Measurements from ENCODE around the gene PANX2. TPM values are rescaled to one million over a fixed set of nuclear protein-coding genes. Genes with fewer than 3 reads are reported as not detected.

The PANX2 gene
- total and polyA plus RNA-seq, 2 donors, result 0.09 to 1.6 TPM

- WGBS, result 96% methylated on average over 27 of the region's 27 CpGs
- H3K9me3 ChIP-seq (ENCODE audit: control insufficient read depth in 2 of 2, insufficient read depth in 1 of 2, low read length in 1 of 2), result no peaks in the 10 kb centered on the region
- DNase-seq (ENCODE audit: low read depth in 6 of 9, low spot score in 9 of 9), result no peak
- H3K4me3 ChIP-seq (ENCODE audit: low read length in 2 of 2), result no peak overlapping the region
- H3K36me3 ChIP-seq (ENCODE audit: control insufficient read depth in 2 of 2, insufficient read depth in 2 of 2, low read length in 1 of 2), result no peaks in the 10 kb centered on the region
- H3K27me3 ChIP-seq (ENCODE audit: control insufficient read depth in 2 of 2, insufficient read depth in 1 of 2, low read length in 1 of 2), result peaks cover 17 to 60% of the 10 kb centered on the region in 2 donors
- H3K27ac ChIP-seq (ENCODE audit: low read depth in 1 of 2, low read length in 1 of 2), result no peak overlapping the region
- peaks cover 6 to 14% of the 10 kb centered on the region in 2 donors for H3K4me1 ChIP-seq (ENCODE audit: control insufficient read depth in 2 of 2, insufficient read depth in 2 of 2, low read length in 2 of 2)
Observed at GRCh38 chr22:50180727-50181521, 10.4 kb downstream of the PANX2 start.

DNA sequence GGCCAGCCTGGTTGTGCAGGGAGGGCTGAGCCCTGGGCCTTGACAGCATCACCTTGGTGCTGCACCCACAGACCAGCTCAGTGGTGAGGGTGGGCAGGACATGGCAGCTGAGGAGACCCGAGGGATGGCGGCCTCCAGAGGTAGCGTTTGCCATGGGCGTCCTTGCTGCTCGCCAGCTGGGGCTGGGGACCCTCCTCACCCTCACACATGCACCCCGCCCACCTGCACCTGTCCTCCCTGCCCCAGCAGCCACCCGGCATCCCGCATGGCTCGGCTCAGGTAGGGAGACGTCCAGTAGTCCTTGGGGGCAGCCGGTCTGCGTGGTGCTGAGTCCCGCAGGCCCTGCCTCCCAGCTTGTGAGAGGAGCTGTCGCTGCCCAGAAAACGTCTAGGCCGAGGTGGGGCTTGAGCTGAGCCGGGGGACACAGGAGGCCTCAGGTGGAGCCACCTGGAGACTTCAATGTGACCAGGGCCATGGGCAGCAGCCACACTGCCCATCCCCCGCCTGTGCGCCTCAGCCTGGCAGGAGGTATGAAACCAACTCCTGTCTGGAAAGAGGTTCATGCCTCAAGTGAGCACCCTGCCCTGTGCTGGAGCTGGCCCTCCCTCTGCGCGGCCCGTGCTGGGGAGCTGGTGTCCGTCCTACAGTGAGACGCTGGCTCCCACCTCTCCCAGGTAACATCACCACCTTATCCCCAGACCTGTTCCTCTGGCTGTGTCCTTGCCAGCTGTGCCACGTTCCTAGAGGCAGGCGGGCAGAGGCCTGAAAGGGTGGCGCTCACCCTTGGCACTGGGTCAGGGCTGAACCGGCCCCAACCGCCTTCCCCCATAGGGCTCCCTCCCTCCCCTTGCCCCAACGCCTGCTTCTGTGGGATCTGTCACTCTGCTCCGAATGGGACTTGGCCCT, 11.9 kb downstream of the PANX2 start:
- Histone ChIP-seq H3K27ac (ENCODE audit: low read depth in 1 of 2, low read length in 1 of 2) (no peak overlapping the region), H3K27me3 (ENCODE audit: control insufficient read depth in 2 of 2, insufficient read depth in 1 of 2, low read length in 1 of 2) (peaks cover 17 to 50% of the 10 kb centered on the region in 2 donors), H3K4me1 (ENCODE audit: control insufficient read depth in 2 of 2, insufficient read depth in 2 of 2, low read length in 2 of 2) (peaks cover 14 to 24% of the 10 kb centered on the region in 2 donors), H3K9me3 (ENCODE audit: control insufficient read depth in 2 of 2, insufficient read depth in 1 of 2, low read length in 1 of 2) (no peaks in the 10 kb centered on the region), H3K36me3 (ENCODE audit: control insufficient read depth in 2 of 2, insufficient read depth in 2 of 2, low read length in 1 of 2) (no peaks in the 10 kb centered on the region), H3K4me3 (ENCODE audit: low read length in 2 of 2) (no peak overlapping the region)
- 95% methylated on average over 31 of the region's 31 CpGs for WGBS
- no peak for DNase-seq (ENCODE audit: low read depth in 6 of 9, low spot score in 9 of 9)

DNA sequence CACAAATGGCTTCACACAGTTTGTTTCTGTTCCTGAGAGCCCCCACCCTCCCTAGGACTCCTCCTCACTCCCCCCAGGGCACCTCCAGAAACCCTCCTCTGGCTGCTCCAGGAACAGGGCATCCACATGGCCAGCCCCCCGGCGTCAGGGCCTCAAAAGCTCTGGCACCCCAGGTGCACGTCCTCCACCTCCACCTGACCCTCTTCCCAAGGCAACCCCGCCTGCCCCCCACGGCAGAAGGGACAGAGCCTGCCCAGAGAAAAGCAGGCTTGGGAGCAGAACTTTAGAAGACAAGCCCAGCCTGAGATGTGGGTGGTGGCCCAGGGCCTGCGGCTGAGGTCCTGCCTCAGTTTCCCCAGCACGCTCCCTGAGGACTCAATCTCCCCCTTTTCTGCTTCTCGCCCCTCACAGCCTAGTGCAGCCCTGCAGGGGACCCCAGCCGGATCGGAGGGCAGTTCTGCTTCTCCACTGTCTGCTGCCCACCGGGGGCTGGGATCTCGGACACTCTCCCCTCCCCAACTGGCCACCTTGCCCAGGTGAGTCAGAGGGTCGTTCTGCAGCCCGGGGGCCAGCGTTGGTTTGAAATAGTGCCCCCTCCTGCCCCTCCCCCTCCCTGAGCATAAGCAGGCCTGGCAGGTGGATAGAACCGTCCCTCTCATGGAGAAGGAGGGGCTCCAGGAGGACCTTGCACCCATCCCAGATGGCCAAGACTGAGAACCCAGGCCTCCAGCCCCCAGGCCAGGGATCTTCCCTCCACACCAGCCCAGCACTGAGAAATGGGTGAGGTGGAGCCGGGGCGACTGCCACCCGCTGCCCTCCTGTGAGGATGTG, 12.8 kb downstream of the PANX2 start:
- Histone ChIP-seq H3K27ac (ENCODE audit: low read depth in 1 of 2, low read length in 1 of 2) (no peak overlapping the region), H3K9me3 (ENCODE audit: control insufficient read depth in 2 of 2, insufficient read depth in 1 of 2, low read length in 1 of 2) (no peaks in the 10 kb centered on the region), H3K4me3 (ENCODE audit: low read length in 2 of 2) (no peak overlapping the region), H3K4me1 (ENCODE audit: control insufficient read depth in 2 of 2, insufficient read depth in 2 of 2, low read length in 2 of 2) (peaks cover 15 to 28% of the 10 kb centered on the region in 2 donors), H3K36me3 (ENCODE audit: control insufficient read depth in 2 of 2, insufficient read depth in 2 of 2, low read length in 1 of 2) (peaks cover 0 to under 1% of the 10 kb centered on the region in 2 donors), H3K27me3 (ENCODE audit: control insufficient read depth in 2 of 2, insufficient read depth in 1 of 2, low read length in 1 of 2) (peaks cover 16 to 42% of the 10 kb centered on the region in 2 donors)
- no peak for DNase-seq (ENCODE audit: low read depth in 6 of 9, low spot score in 9 of 9)
- WGBS, result 95% methylated on average over 19 of the region's 19 CpGs

GRCh38 chr22:50184004-50184901, 13.7 kb downstream of the PANX2 start:
- H3K4me1 ChIP-seq (ENCODE audit: control insufficient read depth in 2 of 2, insufficient read depth in 2 of 2, low read length in 2 of 2), result peaks cover 16 to 37% of the 10 kb centered on the region in 2 donors
- H3K9me3 ChIP-seq (ENCODE audit: control insufficient read depth in 2 of 2, insufficient read depth in 1 of 2, low read length in 1 of 2), result peaks cover 0 to 1% of the 10 kb centered on the region in 2 donors
- H3K36me3 ChIP-seq (ENCODE audit: control insufficient read depth in 2 of 2, insufficient read depth in 2 of 2, low read length in 1 of 2), result peaks cover 0 to 4% of the 10 kb centered on the region in 2 donors
- no peak for DNase-seq (ENCODE audit: low read depth in 6 of 9, low spot score in 9 of 9)
- no peak overlapping the region for H3K27ac ChIP-seq (ENCODE audit: low read depth in 1 of 2, low read length in 1 of 2)
- WGBS, result 71% methylated on average over 32 of the region's 32 CpGs
- H3K4me3 ChIP-seq (ENCODE audit: low read length in 2 of 2), result no peak overlapping the region
- H3K27me3 ChIP-seq (ENCODE audit: control insufficient read depth in 2 of 2, insufficient read depth in 1 of 2, low read length in 1 of 2), result peaks cover 13 to 33% of the 10 kb centered on the region in 2 donors

DNA sequence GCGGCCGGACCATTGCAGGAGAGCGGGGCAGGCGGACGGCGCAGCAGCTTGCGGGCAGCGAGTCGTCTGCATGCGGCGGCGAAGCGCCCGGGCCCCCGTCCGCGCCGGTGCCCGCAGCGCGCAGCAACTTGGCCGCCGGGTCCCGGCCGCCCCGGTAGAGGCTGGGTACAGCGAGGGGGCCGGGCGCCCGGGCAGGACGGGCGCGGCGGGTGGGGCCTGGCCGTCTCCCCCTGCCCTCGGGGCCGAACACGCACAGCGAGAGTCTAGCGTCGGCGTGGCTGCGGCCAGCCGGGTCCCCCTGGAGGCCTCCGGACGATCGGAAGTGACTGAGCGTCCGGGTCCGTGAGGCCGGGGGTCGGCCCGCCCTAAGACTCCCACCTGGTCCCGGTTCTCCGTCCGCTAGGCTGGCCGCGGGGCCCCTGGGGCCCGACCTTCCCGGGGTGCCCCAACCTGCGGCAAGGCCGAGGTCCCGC, 14.4 kb downstream of the PANX2 start:
- Histone ChIP-seq H3K36me3 (ENCODE audit: control insufficient read depth in 2 of 2, insufficient read depth in 2 of 2, low read length in 1 of 2) (peaks cover 0 to 4% of the 10 kb centered on the region in 2 donors), H3K4me3 (ENCODE audit: low read length in 2 of 2) (peak overlapping the region; percentile 21 to 76), H3K27ac (ENCODE audit: low read depth in 1 of 2, low read length in 1 of 2) (no peak overlapping the region), H3K4me1 (ENCODE audit: control insufficient read depth in 2 of 2, insufficient read depth in 2 of 2, low read length in 2 of 2) (peaks cover 23 to 42% of the 10 kb centered on the region in 2 donors), H3K27me3 (ENCODE audit: control insufficient read depth in 2 of 2, insufficient read depth in 1 of 2, low read length in 1 of 2) (peaks cover 13 to 26% of the 10 kb centered on the region in 2 donors), H3K9me3 (ENCODE audit: control insufficient read depth in 2 of 2, insufficient read depth in 1 of 2, low read length in 1 of 2) (peaks cover 0 to 4% of the 10 kb centered on the region in 2 donors)
- no peak for DNase-seq (ENCODE audit: low read depth in 6 of 9, low spot score in 9 of 9)
- 15% methylated on average over 63 of the region's 63 CpGs for WGBS

- Histone ChIP-seq H3K4me1 (ENCODE audit: control insufficient read depth in 2 of 2, insufficient read depth in 2 of 2, low read length in 2 of 2) (peaks cover 24 to 44% of the 10 kb centered on the region in 2 donors), H3K9me3 (ENCODE audit: control insufficient read depth in 2 of 2, insufficient read depth in 1 of 2, low read length in 1 of 2) (peaks cover 0 to 4% of the 10 kb centered on the region in 2 donors), H3K4me3 (ENCODE audit: low read length in 2 of 2) (peak within 1 kb of the TSS; percentile 60 to 76), H3K27me3 (ENCODE audit: control insufficient read depth in 2 of 2, insufficient read depth in 1 of 2, low read length in 1 of 2) (peaks cover 13 to 24% of the 10 kb centered on the region in 2 donors), H3K27ac (ENCODE audit: low read depth in 1 of 2, low read length in 1 of 2) (peak within 1 kb of the TSS; percentile 19 to 58), H3K36me3 (ENCODE audit: control insufficient read depth in 2 of 2, insufficient read depth in 2 of 2, low read length in 1 of 2) (peaks cover 0 to 4% of the 10 kb centered on the region in 2 donors)
- DNase-seq (ENCODE audit: low read depth in 6 of 9, low spot score in 9 of 9), result peak in 8 of 9 donors; percentile 55 to 92 (median 81)
- WGBS, result 3% methylated on average over 85 of the region's 90 CpGs
Observed at GRCh38 chr22:50185375-50186087, 15.0 kb downstream of the PANX2 start, which contains the start of gene TRABD. TSS of gene TRABD (plus strand) at chr22:50185913. CDS start at chr22:50193061, 7,148 bp downstream.

- Histone ChIP-seq H3K4me1 (ENCODE audit: control insufficient read depth in 2 of 2, insufficient read depth in 2 of 2, low read length in 2 of 2) (peaks cover 29 to 51% of the 10 kb centered on the region in 2 donors), H3K27me3 (ENCODE audit: control insufficient read depth in 2 of 2, insufficient read depth in 1 of 2, low read length in 1 of 2) (peaks cover 13 to 24% of the 10 kb centered on the region in 2 donors), H3K27ac (ENCODE audit: low read depth in 1 of 2, low read length in 1 of 2) (peak overlapping the region; percentile 19 to 58), H3K9me3 (ENCODE audit: control insufficient read depth in 2 of 2, insufficient read depth in 1 of 2, low read length in 1 of 2) (peaks cover 0 to 4% of the 10 kb centered on the region in 2 donors), H3K36me3 (ENCODE audit: control insufficient read depth in 2 of 2, insufficient read depth in 2 of 2, low read length in 1 of 2) (peaks cover 0 to 4% of the 10 kb centered on the region in 2 donors), H3K4me3 (ENCODE audit: low read length in 2 of 2) (peak overlapping the region; percentile 60 to 76)
- peak in 1 of 9 donors; percentile 27 for DNase-seq (ENCODE audit: low read depth in 6 of 9, low spot score in 9 of 9)
- 2% methylated on average over 47 of the region's 47 CpGs for WGBS
Observed at GRCh38 chr22:50186181-50186714, 15.7 kb downstream of the PANX2 start.
